GM13976 (cell line): ENCODE measurements around the gene TFF2.

ENCODE experiments used
- DNase-seq: peaks from one replicate; pipeline ENCODE4 v3.0.0; 2012; ENCODE audit warnings: low spot score
- CTCF ChIP-seq: IDR thresholded peaks from 2 replicates; pipeline ENCODE4 v1.5.1; 2012; ENCODE audit warnings: borderline replicate concordance, mild to moderate bottlenecking; ENCODE audit not compliant: insufficient read depth; ENCODE audit errors: extremely low read depth, missing control alignments, control extremely low read depth
- in situ Hi-C: fragments of 300-500 bp; cut with MboI; formaldehyde crosslinking; loops from one replicate; pipeline ENCODE4 v1.12.0; 2022; ENCODE audit warnings: low sequenced_read_pairs, mixed read lengths, inconsistent platforms; ENCODE audit not compliant: unreplicated experiment

Gene TFF2

GRCh38 chr21:42390193-42390592, 39.4 kb upstream of the TFF2 start:
- in situ Hi-C loops: no loop called here
- TF ChIP-seq CTCF: no peak

GRCh38 chr21:42389449-42389835, 38.6 kb upstream of the TFF2 start:
- DNase-seq: no peak
- in situ Hi-C loops: no loop called here
- no peak for TF ChIP-seq CTCF

More at GRCh38 chr21:42390193-42390592, 39.4 kb upstream of the TFF2 start:
- DNase-seq: no peak

- DNase-seq: no peak
- TF ChIP-seq CTCF: no peak
- in situ Hi-C loops: no loop called here
Measured at GRCh38 chr21:42388740-42389448, 38.1 kb upstream of the TFF2 start.

- TF ChIP-seq CTCF: no peak
- DNase-seq: no peak
- in situ Hi-C loops: no loop called here
Measured at GRCh38 chr21:42387843-42388340, 37.1 kb upstream of the TFF2 start.

GRCh38 chr21:42387164-42387563, 36.4 kb upstream of the TFF2 start:
- in situ Hi-C loops: no loop called here
- TF ChIP-seq CTCF: no peak
- no peak for DNase-seq

- in situ Hi-C loops: no loop called here
- no peak for DNase-seq
- no peak for TF ChIP-seq CTCF
Measured at GRCh38 chr21:42386034-42386591, 35.3 kb upstream of the TFF2 start.
